OCI-LY1 (cell line): ENCODE measurements around the gene RHOXF2B.
"Not testable (repeated sequence)": the region's sequence is repeated elsewhere in the genome, so short reads cannot be mapped to it uniquely, and the experiment has no call there.

Source experiments
- CTCF ChIP-seq: fragments of 200-600 bp; sonication (generic), shearing (Covaris generic); IDR thresholded peaks from 2 replicates; pipeline ENCODE4 v1.5.1; 2017; ENCODE audit warnings: mild to moderate bottlenecking, antibody characterized with exemption, low read length, moderate library complexity, mixed read lengths
- EZH2 ChIP-seq: fragments of 200-600 bp; sonication (generic), shearing (Covaris generic); IDR thresholded peaks from 2 replicates; pipeline ENCODE4 v1.8.0; 2017; ENCODE audit warnings: borderline replicate concordance, mixed run types, mild to moderate bottlenecking, antibody characterized with exemption, low read length, moderate library complexity, mixed read lengths

GRCh38 chrX:120040176-120040575, 37.3 kb downstream of the RHOXF2B start:
- not testable (repeated sequence) for TF ChIP-seq CTCF, EZH2
